PC-3 (cell line): ENCODE results near the gene CLIC1. TPM values are rescaled to one million over a fixed set of nuclear protein-coding genes. Genes with fewer than 3 reads are reported as not detected.
"Not testable (repeated sequence)": the region's sequence is repeated elsewhere in the genome, so short reads cannot be mapped to it uniquely, and the experiment has no call there.

Experiments
- ATAC-seq: fragments of 200-7000 bp; cut with Tn5 transposase; 2 replicates; pipeline ENCODE4 v1.9.1; 2020; ENCODE audit warnings: mild to moderate bottlenecking, moderate library complexity
- BruUV-seq: library from RNA; stranded (reverse); fragments of 400-500 nt; replicated peaks from 2 replicates; lab custom pipeline; 2021; lab: Mats Ljungman, UMichigan
- CTCF ChIA-PET: fragments of 300-600 bp; sonication (Branson Sonifier 250); formaldehyde crosslinking; loops from one replicate; lab custom pipeline; 2022; ENCODE audit warnings: antibody characterized with exemption; lab: Charles Lee
- POLR2A ChIA-PET: fragments of 300-600 bp; sonication (Branson Sonifier 250); formaldehyde crosslinking; loops from one replicate; lab custom pipeline; 2022; ENCODE audit warnings: antibody characterized with exemption; ENCODE audit not compliant: unreplicated experiment; lab: Charles Lee
- DNase-seq: peaks from one replicate; pipeline ENCODE4 v3.0.0-alpha.2; 2015
- H2AFZ ChIP-seq: fragments of 300-600 bp; sonication (generic); 2 replicates; pipeline ENCODE4 v1.6.0; 2016; ENCODE audit warnings: antibody characterized with exemption, low read length
- H3F3A ChIP-seq: fragments of 300-600 bp; sonication (generic); one replicate; pipeline ENCODE4 v1.6.0; 2017; ENCODE audit warnings: antibody characterized with exemption, low read length, control low read depth, mild to moderate bottlenecking; ENCODE audit not compliant: unreplicated experiment
- H3K27ac ChIP-seq: fragments of 300-600 bp; sonication (generic); 2 replicates; pipeline ENCODE4 v1.5.1; 2016; ENCODE audit warnings: mild to moderate bottlenecking, low read length
- H3K27me3 ChIP-seq: fragments of 300-600 bp; sonication (generic); 2 replicates; pipeline ENCODE4 v1.6.1; 2016; ENCODE audit warnings: low read length, mixed read lengths
- H3K36me3 ChIP-seq: fragments of 300-600 bp; sonication (generic); 2 replicates; pipeline ENCODE4 v1.6.1; 2016; ENCODE audit warnings: low read depth, mixed run types, low read length, mixed read lengths
- H3K4me1 ChIP-seq: fragments of 300-600 bp; sonication (generic); 2 replicates; pipeline ENCODE4 v1.5.1; 2016; ENCODE audit warnings: low read length; ENCODE audit not compliant: insufficient read depth
- H3K4me2 ChIP-seq: fragments of 300-600 bp; sonication (generic); 2 replicates; pipeline ENCODE4 v1.6.0; 2016; ENCODE audit warnings: low read length
- H3K4me3 ChIP-seq: fragments of 300-600 bp; sonication (generic); 2 replicates; pipeline ENCODE4 v1.5.1; 2016; ENCODE audit warnings: mild to moderate bottlenecking, low read length, mixed read lengths
- H3K79me2 ChIP-seq: fragments of 300-600 bp; sonication (generic); 2 replicates; pipeline ENCODE4 v1.6.1; 2017; ENCODE audit warnings: low read length, mixed read lengths
- H3K9ac ChIP-seq: fragments of 300-600 bp; sonication (generic); 2 replicates; pipeline ENCODE4 v1.6.0; 2016; ENCODE audit warnings: mild to moderate bottlenecking, low read length
- H3K9me2 ChIP-seq: fragments of 300-600 bp; sonication (generic); replicated peaks from 2 replicates; pipeline ENCODE4 v1.6.1; 2016; ENCODE audit warnings: mixed run types, low read length, mixed read lengths
- H3K9me3 ChIP-seq: fragments of 300-600 bp; sonication (generic); 2 replicates; pipeline ENCODE4 v1.6.1; 2016; ENCODE audit warnings: low read length, mixed read lengths
- H4K20me1 ChIP-seq: fragments of 300-600 bp; sonication (generic); 2 replicates; pipeline ENCODE4 v1.6.1; 2016; ENCODE audit warnings: low read length, mixed read lengths
- CTCF ChIP-seq: fragments of 300-600 bp; sonication (generic); conservative IDR thresholded peaks from 2 replicates; pipeline ENCODE4 v1.5.1; 2017; ENCODE audit warnings: antibody characterized with exemption, low read depth, mild to moderate bottlenecking, low read length
- EZH2 ChIP-seq: fragments of 300-600 bp; sonication (generic); IDR thresholded peaks from one replicate; pipeline ENCODE4 v1.6.1; 2017; ENCODE audit warnings: antibody characterized with exemption, mild to moderate bottlenecking, low read length; ENCODE audit not compliant: unreplicated experiment
- EZH2phosphoT487 ChIP-seq: fragments of 300-600 bp; sonication (generic); IDR thresholded peaks from 2 replicates; pipeline ENCODE4 v1.6.1; 2018; ENCODE audit warnings: mild to moderate bottlenecking, antibody characterized with exemption, low read length, borderline replicate concordance
- intact Hi-C: fragments of 100-400 bp; cut with micrococcal nuclease; formaldehyde crosslinking; loops from 2 replicates; pipeline ENCODE4 v1.9.0; 2023
- total RNA-seq: library from RNA; depleted of rRNA; stranded (reverse); fragments of >200 nt; gene quantifications from 2 replicates; pipeline ENCODE4 v1.2.3, GENCODE V29; 2014

The CLIC1 gene
- total RNA-seq, 1 experiment from 2014 or later: 708 TPM

GRCh38 chr6:31710523-31711219 is 25.7 kb downstream of the CLIC1 start:
- Histone ChIP-seq H3K9me3 (no peaks in the 10 kb centered on the region), H3K9me2 (no peaks in the 10 kb centered on the region), H3K36me3 (no peaks in the 10 kb centered on the region), H3K4me1 (no peaks in the 10 kb centered on the region), H3K9ac (no peak overlapping the region), H2AFZ (no peak overlapping the region), H3F3A (no peaks in the 10 kb centered on the region), H3K4me2 (no peak overlapping the region), H3K27me3 (no peaks in the 10 kb centered on the region), H3K4me3 (no peak overlapping the region), H4K20me1 (no peaks in the 10 kb centered on the region), H3K27ac (no peak overlapping the region), H3K79me2 (no peaks in the 10 kb centered on the region)
- TF ChIP-seq EZH2 (no peak), EZH2phosphoT487 (no peak), CTCF (no peak)
- ChIA-PET CTCF (no interaction called here), POLR2A (no interaction called here)
- no peak for ATAC-seq
- intact Hi-C loops: loop anchor here (10.0 kb wide), 1 partner anchor 54 kb away; the partner anchor contains the start of gene SAPCD1
- DNase-seq: no peak
- BruUV-seq: no TSS peak

DNA sequence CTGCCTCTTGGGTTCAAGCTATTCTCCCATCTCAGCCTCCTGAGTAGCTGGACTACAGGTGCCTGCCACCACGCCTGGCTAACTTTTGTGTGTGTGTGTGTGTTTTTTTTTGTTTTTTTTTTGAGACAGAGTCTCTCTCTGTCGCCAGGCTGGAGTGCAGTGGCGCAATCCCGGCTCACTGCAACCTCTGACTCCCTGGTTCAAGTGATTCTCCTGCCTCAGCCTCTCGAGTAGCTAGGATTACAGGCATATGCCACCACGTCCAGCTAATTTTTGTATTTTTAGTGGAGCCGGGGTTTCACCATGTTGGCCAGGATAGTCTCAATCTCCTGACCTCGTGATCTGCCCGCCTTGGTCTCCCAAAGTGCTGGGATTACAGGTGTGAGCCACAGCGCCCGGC is 27.2 kb downstream of the CLIC1 start:
- ATAC-seq, H3K27me3 ChIP-seq, H3K4me2 ChIP-seq, H3K79me2 ChIP-seq, H3K36me3 ChIP-seq, H3K9ac ChIP-seq, DNase-seq, H4K20me1 ChIP-seq, H3K27ac ChIP-seq, POLR2A ChIA-PET, intact Hi-C loops, H3K4me1 ChIP-seq, H2AFZ ChIP-seq, H3K9me2 ChIP-seq, H3K9me3 ChIP-seq, H3K4me3 ChIP-seq, BruUV-seq, H3F3A ChIP-seq: not testable (repeated sequence)
- CTCF ChIA-PET: interaction anchor here (0.7 kb wide), 1 partner anchor 98 kb away, joined by 4 read pairs; the partner anchor contains the start of gene LSM2

GRCh38 chr6:31708224-31708623 is 28.1 kb downstream of the CLIC1 start:
- TF ChIP-seq EZH2phosphoT487 (no peak), CTCF (no peak), EZH2 (no peak)
- Histone ChIP-seq H3K9me2 (no peaks in the 10 kb centered on the region), H3K4me3 (no peak overlapping the region), H3K4me2 (no peak overlapping the region), H3K27me3 (no peaks in the 10 kb centered on the region), H3K4me1 (no peaks in the 10 kb centered on the region), H3K9me3 (no peaks in the 10 kb centered on the region), H3K27ac (no peak overlapping the region), H3K79me2 (no peaks in the 10 kb centered on the region), H3K9ac (no peak overlapping the region), H2AFZ (no peak overlapping the region), H3K36me3 (no peaks in the 10 kb centered on the region), H3F3A (no peaks in the 10 kb centered on the region), H4K20me1 (no peaks in the 10 kb centered on the region)
- intact Hi-C loops: no loop called here
- ATAC-seq (no peak), DNase-seq (no peak)
- ChIA-PET POLR2A (no interaction called here), CTCF (no interaction called here)
- no TSS peak for BruUV-seq
